Measurements from ENCODE around the gene SLC13A1. TPM values are rescaled to one million over a fixed set of nuclear protein-coding genes. Genes with fewer than 3 reads are reported as not detected.

Gene SLC13A1
- total RNA-seq, 4 donors from 2014 or later: not detected

DNA sequence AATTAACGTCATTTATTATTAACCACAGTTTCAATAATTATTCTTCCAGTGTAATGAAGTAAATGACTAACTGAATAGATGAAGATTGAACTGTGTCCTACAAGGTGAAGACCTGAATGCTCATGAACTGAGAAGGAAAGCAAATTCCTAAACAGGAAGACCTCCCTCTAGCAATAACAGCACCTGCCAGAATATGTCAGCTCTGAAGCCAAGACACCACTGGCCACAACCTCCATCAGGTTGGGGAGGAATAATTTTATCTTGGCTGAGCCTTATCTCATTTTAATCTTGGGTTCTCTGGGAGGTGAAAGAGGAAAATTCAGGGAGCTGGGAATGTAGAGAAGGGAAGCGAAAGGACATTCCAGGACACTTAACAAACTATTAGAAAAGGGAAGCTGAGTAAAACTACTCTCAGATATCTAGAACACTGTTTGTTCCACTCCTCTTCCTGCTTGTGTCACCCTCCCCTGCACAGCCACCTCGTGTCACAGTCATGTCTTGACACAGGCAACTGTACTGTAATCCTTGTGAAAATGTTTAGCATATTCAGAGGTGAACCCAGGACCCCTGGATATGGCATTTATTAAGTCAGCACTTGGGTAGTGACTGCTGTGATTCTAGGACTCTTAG, 4.6 kb upstream of the SLC13A1 start:
- WGBS, 2 donors: 60 to 64% methylated on average over 3 of the region's 3 CpGs
- H3K4me3 ChIP-seq (ENCODE audit: low read depth, poor library complexity, severe bottlenecking): no peak overlapping the region
- DNase-seq (ENCODE audit: low spot score in 2 of 2): no peak
- no peak for TF ChIP-seq POLR2A (IDR thresholded peaks at IDR 0.05)
- TF ChIP-seq, protein P1, sequence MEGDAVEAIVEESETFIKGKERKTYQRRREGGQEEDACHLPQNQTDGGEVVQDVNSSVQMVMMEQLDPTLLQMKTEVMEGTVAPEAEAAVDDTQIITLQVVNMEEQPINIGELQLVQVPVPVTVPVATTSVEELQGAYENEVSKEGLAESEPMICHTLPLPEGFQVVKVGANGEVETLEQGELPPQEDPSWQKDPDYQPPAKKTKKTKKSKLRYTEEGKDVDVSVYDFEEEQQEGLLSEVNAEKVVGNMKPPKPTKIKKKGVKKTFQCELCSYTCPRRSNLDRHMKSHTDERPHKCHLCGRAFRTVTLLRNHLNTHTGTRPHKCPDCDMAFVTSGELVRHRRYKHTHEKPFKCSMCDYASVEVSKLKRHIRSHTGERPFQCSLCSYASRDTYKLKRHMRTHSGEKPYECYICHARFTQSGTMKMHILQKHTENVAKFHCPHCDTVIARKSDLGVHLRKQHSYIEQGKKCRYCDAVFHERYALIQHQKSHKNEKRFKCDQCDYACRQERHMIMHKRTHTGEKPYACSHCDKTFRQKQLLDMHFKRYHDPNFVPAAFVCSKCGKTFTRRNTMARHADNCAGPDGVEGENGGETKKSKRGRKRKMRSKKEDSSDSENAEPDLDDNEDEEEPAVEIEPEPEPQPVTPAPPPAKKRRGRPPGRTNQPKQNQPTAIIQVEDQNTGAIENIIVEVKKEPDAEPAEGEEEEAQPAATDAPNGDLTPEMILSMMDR (IDR thresholded peaks at IDR 0.05): no peak
- intact Hi-C loops (cut with DNase I; ENCODE audit: low total_unique reads): no loop called here

DNA sequence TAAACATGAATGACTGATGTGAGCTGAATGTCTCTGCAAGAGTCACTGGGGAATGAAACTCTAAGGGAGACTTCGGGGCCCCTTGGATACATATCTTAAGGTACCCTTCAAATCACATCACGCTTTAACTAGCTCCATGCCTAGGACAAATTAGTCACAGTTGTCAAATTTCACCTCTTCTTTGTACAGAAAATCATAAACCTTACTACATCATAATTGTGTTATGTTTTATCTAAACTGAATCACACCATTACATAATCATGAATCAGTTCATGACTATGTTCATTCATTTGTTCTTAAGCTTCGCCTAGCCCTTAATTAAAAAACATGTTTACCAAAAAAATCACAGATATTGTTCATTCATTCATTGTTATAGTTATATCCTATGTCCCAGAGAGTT, 2.1 kb upstream of the SLC13A1 start:
- 51 to 57% methylated on average over 3 of the region's 3 CpGs for WGBS, 2 donors
- H3K4me3 ChIP-seq (ENCODE audit: low read depth, poor library complexity, severe bottlenecking): no peak overlapping the region
- intact Hi-C loops (cut with DNase I; ENCODE audit: low total_unique reads): no loop called here
- TF ChIP-seq, protein P1 (IDR thresholded peaks at IDR 0.05): no peak
- TF ChIP-seq POLR2A (IDR thresholded peaks at IDR 0.05): no peak
- no peak for DNase-seq (ENCODE audit: low spot score in 2 of 2)

DNA sequence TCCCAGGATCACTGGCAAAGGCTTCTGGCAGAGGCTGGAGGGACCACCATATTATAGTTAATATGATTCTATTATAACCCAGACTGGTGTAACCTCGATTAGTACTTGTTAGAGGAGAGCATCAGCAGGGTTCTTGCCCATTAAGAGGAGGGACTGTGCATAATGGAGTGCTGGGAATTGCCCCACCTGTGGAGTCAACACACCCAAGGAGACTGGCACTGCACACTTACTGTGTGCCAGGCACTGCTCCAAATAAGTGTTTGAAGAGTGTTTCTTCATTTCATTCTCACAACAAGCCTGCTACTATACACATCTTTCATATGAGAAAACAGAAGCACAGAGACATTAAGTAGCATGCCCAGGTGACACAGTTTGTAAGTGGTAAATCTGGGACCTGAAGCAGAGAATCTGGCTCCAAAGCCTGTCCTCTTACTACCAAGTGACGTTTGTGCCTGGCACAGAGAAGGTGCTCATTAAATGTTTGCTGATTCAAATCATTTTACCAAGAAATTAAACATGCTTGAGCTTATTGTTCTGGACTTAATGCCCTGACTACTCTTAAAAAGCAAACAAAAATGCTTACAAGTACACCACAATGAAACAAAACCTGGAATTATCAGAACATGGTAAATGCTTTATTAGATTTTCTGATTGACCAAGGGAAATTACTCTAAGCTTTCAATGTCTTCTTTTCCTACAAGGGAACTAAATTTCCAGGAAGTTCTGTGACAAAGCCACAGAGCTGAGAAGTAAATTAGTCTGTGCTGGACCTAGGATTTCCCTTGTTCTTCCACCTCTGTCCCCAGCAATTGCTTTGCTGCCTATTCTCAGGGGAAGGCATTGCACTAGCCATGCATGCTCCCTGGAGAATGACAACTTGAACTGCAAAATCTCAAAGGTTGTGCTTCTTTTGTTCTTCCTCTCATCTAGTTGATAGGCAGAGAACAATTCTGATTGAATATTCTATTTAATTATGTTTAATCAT, 809 bp downstream of the SLC13A1 start:
- no peak overlapping the region for H3K4me3 ChIP-seq (ENCODE audit: low read depth, poor library complexity, severe bottlenecking)
- TF ChIP-seq, protein P1 (IDR thresholded peaks at IDR 0.05): no peak
- no peak for TF ChIP-seq POLR2A (IDR thresholded peaks at IDR 0.05)
- intact Hi-C loops (cut with DNase I; ENCODE audit: low total_unique reads): no loop called here
- DNase-seq (ENCODE audit: low spot score in 2 of 2): no peak
- 49 to 59% methylated on average over 2 of the region's 2 CpGs for WGBS, 2 donors

DNA sequence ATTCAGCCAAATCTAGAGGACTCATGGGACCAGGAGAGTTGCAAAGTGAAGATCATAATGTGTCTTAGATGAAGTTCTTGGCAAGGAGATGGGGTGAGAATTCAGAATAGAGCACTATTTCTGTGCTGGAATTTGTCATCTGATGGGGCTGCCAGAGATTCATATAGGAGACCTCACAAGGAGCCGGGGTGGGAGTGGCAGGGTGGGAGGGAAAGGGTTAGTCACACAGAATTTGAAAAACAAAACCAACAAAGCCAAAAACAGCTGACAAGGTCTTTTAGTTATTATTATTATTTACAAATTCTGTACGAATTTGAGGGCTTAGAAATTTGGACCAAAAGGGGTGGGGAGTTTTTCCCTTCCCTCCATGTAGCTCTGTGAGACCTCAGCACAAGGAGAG, 1.7 kb downstream of the SLC13A1 start:
- WGBS, 2 donors: 34 to 44% methylated on average over 2 of the region's 2 CpGs
- H3K4me3 ChIP-seq (ENCODE audit: low read depth, poor library complexity, severe bottlenecking): no peak overlapping the region
- DNase-seq (ENCODE audit: low spot score in 2 of 2): no peak
- intact Hi-C loops (cut with DNase I; ENCODE audit: low total_unique reads): no loop called here
- TF ChIP-seq, protein P1 (IDR thresholded peaks at IDR 0.05): no peak
- TF ChIP-seq POLR2A (IDR thresholded peaks at IDR 0.05): no peak

DNA sequence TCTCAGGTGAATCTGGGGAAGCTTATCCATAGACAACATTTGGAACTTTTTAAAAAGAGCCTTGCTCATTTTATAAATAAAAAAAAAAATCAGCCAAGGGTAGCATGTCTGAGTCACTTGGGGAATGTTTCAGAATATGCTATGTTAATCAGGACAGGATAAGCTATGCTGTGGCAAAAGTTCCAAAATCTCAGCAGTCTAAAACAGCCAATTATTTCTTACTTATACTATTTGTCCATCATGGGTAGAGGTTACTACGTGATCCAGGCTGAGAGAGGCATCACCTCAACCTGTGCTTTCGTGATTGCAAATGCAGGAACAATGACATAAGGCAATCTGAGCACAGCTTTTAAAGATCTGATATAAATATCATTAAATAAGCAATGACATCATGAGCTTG, 6.5 kb downstream of the SLC13A1 start:
- 66 to 67% methylated on average over 2 of the region's 2 CpGs for WGBS, 2 donors

More for the DNA sequence above, 6.5 kb downstream of the SLC13A1 start:
- no peak for DNase-seq (ENCODE audit: low spot score in 2 of 2)
- intact Hi-C loops (cut with DNase I; ENCODE audit: low total_unique reads): no loop called here
- no peak for TF ChIP-seq POLR2A (IDR thresholded peaks at IDR 0.05)
- TF ChIP-seq, protein P1 (IDR thresholded peaks at IDR 0.05): no peak
- H3K4me3 ChIP-seq (ENCODE audit: low read depth, poor library complexity, severe bottlenecking): no peak overlapping the region

Data from lower leg skin (tissue), 4 donors.